ENCODE measurements around the gene EPN2.
A peak's percentile ranks its signal among the peaks of the same experiment; 100 is the strongest.
"Not testable (repeated sequence)": the region's sequence is repeated elsewhere in the genome, so short reads cannot be mapped to it uniquely, and the experiment has no call there.

Gene EPN2

DNA sequence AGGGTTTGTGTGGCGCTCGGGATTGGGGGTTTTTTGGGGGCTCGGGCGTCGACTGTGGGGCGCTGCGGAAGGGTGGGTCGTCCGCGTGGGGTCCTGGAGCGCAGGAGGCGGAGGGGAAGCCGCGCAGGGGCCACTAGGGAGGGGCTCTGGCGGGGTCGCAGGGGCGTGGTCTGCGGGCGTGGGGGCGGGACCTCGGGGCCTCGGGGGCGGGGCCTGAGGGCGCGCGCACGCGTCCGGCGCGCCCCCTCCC, at the start of gene EPN2:
TSS of gene EPN2 (plus strand) at position 228 of the 250 bp plus-strand sequence. CDS start 45,754 bp downstream, outside the sequence.
- not testable (repeated sequence) for DNase-seq

- DNase-seq = not testable (repeated sequence)
These were observed 49.0 kb upstream of the EPN2 start for GRCh38 chr17:19187883-19188869.

GRCh38 chr17:19188870-19189708, 48.1 kb upstream of the EPN2 start:
- DNase-seq = not testable (repeated sequence)

DNA sequence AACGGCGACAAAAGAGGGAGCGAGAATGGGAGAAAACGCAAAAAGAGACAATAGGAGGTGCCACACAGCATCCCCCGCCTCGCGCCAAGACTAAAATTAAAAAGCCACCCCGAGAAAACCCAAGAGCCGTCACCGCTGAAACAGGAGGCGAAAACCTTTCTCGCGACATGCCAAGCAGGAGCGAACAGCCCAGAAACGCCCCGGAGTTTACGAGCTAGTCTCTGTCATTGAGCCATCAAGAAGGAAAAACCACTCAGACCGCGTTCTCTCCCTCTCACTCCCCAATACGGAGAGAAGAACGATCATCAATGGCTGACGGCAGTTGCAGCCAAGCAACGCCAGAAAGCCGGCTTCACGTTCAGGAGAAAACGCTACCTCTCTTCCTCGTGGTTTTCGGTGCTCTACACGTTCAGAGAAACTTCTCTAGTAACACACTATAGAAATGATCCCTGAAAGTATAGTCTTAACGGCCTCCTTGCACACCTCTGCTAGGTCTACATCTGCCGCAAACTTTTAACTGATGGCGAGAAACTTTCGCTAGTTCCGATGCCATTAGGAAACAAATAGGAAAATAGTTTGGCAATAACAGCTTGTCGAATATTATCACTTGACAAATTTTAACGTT, 47.3 kb upstream of the EPN2 start:
- not testable (repeated sequence) for DNase-seq

- DNase-seq = not testable (repeated sequence)
These were observed 40.6 kb upstream of the EPN2 start for GRCh38 chr17:19196382-19197204.

DNA sequence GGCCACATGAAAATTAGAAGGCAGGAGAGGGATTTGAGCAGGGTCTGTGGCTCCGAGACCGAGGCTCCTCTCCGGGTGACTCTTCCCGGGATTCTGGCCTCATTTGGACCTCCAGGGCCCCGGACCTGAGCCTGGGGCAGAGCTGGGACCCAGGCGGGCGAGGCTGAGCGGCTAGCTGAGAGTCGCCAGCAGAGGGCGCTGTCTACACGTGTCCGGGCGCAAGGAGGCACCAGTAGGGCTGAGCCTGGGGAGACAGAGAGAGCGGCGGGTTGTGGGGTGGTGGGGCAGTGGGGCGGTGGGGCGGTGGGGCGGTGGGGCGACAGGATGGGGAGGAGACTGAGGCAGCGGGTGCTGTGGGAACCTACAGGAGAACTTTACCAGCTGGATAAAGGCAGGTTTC, 34.7 kb upstream of the EPN2 start:
- DNase-seq = not testable (repeated sequence)

- DNase-seq = not testable (repeated sequence)
These were observed 33.7 kb upstream of the EPN2 start for GRCh38 chr17:19203429-19203828.

GRCh38 chr17:19215074-19215860, 21.9 kb upstream of the EPN2 start:
- not testable (repeated sequence) for DNase-seq

- DNase-seq = not testable (repeated sequence)
These were observed 20.8 kb upstream of the EPN2 start for GRCh38 chr17:19216148-19216926.

DNA sequence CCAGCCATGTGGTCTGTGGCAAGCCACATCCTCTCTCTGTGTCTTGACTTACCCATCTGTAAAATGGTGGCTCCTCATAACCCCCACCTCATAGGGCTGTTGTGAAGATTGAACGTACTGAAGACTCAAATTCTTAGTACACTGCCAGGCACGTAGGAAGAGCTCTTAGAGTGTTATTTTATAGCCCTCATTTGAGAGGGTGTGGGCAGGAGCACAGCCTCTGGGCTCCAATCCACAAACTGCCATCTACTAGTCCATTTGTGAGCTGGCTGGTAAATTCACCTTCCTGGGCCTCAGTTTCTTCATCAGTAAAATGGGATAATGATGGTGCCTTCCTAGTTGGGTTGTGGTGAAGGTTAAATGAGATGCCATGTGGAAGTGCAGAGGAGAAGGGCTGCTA, 18.3 kb upstream of the EPN2 start:
- not testable (repeated sequence) for DNase-seq

- DNase-seq = not testable (repeated sequence)
These were observed 17.8 kb upstream of the EPN2 start for GRCh38 chr17:19219384-19219783.

- not testable (repeated sequence) for DNase-seq
These were observed 17.0 kb upstream of the EPN2 start for GRCh38 chr17:19220195-19220594.

GRCh38 chr17:19226610-19227588, 10.3 kb upstream of the EPN2 start:
- not testable (repeated sequence) for DNase-seq

GRCh38 chr17:19234676-19235075, 2.5 kb upstream of the EPN2 start:
- DNase-seq = not testable (repeated sequence)

DNA sequence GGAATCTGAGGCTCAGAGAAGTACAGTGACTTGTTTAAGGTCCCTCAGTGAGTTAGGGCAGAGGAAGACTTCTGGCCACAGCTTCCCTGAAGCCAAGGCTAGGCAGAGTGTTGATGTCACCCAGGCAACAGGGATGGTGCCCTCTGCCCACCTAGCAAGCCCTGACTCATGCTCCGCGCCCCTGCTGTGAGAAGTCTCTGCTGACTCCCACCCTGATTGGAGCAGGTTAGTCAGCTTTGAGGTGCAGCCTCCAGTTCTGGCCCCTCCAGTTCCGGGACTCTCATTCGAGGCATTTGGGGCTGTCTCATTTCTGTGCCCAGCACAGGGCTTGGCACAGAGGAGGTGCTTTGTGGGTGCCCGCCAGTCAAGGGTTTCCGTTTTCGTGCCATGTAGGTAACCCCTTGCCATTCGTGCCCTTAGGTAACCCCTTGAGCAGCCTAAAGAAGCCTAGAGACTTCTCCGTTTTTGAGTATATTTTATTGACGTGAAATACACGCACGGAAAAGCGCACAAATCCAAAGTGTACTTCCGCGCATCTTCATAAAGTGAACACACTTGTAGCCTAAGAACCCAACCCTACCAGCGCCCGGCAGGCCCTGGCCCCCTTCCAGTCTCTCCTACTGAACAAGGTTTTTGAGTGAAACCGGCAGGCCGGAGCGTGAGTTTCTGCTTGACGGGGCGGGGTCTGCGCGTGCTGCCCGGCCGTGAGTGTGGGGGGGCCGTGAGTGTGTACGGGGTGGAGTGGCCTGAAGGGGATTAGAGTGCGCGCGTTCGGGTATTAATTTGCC, 621 bp upstream of the EPN2 start:
- DNase-seq = not testable (repeated sequence)

DNA sequence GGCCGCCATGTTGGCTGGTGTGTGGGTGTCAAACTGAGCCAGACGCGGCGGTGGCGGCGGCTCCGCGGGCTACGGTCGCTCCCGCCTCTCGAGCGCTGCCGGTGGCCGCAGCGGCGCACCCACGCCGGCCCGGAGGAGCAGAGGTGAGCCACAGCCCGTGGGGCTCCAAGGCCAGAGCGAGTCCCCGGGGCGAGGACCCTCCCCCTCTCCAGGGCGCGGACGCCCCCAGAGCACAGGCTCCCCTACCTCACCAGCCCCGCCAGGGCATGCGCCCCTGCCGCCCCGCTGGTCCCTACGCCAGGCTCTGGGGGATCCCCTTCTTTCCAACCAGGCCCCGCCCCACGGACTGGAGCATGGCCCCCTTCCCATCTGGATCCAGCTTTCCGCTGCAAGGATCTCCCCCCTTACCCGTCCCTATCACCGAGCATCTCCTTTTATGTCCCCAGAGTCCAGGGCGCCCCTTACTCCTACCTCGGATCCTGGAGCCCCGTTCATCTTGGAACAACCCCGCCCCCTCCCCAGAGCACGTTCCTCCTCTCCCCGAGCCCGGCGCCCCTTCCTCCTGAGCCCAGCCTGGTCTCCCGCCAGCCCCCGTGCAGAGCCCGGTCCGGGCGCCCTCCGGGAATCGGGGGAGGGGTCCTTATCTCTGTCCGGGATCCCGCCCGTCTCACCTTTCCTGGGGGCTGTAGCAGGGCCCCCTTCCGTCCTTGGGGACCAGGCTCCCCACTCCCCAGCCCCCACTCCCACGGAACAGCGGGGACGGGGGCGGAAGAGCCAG, 412 bp downstream of the EPN2 start:
- peak in 1 of 2 donors; percentile 68 for DNase-seq

GRCh38 chr17:19238167-19238505, 970 bp downstream of the EPN2 start:
- peak in 1 of 2 donors; percentile 41 for DNase-seq

DNA sequence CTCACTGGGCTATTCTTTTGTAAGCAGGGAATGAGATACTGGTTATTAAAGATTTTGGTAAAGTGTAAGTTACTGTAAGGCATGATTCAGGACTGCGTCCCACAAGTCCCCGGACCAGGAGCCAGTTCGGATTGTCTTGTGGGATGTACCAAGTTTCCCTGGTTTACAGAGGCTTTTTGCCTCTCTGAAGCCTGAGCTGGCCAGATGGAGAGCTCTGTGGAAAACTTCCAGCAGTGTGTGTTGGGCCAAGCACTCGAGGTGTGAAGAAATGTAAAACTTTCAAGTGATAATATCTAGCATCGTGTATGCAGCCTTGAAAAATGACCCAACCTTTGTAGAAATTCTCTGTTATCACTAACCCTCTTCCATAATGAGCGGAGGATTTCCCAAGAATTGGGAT, 2.4 kb downstream of the EPN2 start:
- peak in 1 of 2 donors; percentile 47 for DNase-seq
